ENCODE results near the gene NAALADL2.

Gene NAALADL2

DNA sequence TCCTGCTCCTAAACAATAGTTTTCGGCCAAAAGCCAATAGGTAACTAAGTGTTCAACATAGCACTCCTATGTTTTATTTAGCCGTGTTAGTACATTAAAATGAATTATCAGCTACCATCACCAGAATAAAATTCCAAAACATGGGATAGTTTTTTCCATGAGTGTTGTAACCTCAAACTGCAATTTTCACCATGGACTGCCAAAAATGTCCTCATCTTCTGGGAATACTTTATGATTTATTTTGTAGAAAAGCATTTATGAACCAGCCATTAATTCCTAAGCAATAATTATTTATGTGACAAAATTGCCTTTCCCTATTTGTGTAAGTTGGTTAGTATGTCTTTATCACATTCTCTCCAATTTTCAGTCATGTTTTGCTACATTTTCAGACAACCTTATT, 438.1 kb downstream of the NAALADL2 start:
- no peak for TF ChIP-seq EP300 (IDR thresholded peaks at IDR 0.05; ENCODE audit: borderline replicate concordance)
- TF ChIP-seq, protein P1, sequence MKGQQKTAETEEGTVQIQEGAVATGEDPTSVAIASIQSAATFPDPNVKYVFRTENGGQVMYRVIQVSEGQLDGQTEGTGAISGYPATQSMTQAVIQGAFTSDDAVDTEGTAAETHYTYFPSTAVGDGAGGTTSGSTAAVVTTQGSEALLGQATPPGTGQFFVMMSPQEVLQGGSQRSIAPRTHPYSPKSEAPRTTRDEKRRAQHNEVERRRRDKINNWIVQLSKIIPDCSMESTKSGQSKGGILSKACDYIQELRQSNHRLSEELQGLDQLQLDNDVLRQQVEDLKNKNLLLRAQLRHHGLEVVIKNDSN (IDR thresholded peaks at IDR 0.05) = no peak
- no peak for TF ChIP-seq NFIC (IDR thresholded peaks at IDR 0.05)
- no peak for TF ChIP-seq ZBTB7A (IDR thresholded peaks at IDR 0.05; ENCODE audit: low read depth)
- TF ChIP-seq CREB1 (IDR thresholded peaks at IDR 0.05; ENCODE audit: low read depth) = no peak
- no peak for TF ChIP-seq RAD21 (IDR thresholded peaks at IDR 0.05; ENCODE audit: low read depth)
- TF ChIP-seq EGR1 (IDR thresholded peaks at IDR 0.05) = no peak
- TF ChIP-seq, protein P2, sequence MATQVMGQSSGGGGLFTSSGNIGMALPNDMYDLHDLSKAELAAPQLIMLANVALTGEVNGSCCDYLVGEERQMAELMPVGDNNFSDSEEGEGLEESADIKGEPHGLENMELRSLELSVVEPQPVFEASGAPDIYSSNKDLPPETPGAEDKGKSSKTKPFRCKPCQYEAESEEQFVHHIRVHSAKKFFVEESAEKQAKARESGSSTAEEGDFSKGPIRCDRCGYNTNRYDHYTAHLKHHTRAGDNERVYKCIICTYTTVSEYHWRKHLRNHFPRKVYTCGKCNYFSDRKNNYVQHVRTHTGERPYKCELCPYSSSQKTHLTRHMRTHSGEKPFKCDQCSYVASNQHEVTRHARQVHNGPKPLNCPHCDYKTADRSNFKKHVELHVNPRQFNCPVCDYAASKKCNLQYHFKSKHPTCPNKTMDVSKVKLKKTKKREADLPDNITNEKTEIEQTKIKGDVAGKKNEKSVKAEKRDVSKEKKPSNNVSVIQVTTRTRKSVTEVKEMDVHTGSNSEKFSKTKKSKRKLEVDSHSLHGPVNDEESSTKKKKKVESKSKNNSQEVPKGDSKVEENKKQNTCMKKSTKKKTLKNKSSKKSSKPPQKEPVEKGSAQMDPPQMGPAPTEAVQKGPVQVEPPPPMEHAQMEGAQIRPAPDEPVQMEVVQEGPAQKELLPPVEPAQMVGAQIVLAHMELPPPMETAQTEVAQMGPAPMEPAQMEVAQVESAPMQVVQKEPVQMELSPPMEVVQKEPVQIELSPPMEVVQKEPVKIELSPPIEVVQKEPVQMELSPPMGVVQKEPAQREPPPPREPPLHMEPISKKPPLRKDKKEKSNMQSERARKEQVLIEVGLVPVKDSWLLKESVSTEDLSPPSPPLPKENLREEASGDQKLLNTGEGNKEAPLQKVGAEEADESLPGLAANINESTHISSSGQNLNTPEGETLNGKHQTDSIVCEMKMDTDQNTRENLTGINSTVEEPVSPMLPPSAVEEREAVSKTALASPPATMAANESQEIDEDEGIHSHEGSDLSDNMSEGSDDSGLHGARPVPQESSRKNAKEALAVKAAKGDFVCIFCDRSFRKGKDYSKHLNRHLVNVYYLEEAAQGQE (IDR thresholded peaks at IDR 0.05; ENCODE audit: low read depth) = no peak
- TF ChIP-seq TEAD4 (IDR thresholded peaks at IDR 0.05) = no peak
- TF ChIP-seq, protein P3, sequence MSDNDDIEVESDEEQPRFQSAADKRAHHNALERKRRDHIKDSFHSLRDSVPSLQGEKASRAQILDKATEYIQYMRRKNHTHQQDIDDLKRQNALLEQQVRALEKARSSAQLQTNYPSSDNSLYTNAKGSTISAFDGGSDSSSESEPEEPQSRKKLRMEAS (IDR thresholded peaks at IDR 0.05) = no peak
- TF ChIP-seq YY1 (IDR thresholded peaks at IDR 0.05; ENCODE audit: low read depth) = no peak
- no peak for TF ChIP-seq TAF1 (IDR thresholded peaks at IDR 0.05; ENCODE audit: low read depth)
- no peak for TF ChIP-seq CEBPB (IDR thresholded peaks at IDR 0.05)

DNA sequence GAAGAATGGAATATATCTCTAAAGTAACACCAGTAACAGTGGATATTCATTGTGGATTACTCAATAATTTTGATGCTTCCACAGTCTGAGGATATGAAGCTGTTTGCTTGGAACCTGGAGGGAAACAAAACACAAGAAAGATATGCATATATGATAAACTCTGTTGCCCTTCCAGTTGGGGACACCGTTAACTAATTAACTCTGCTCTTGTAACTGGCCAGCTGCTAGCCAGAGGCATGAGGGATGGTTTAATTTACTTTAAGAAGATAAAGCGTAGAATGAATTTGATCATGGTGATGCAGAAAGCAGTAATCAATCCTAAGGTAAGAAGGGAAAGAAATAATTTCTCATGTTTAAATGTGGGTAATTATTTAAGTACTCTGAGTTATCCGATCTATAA, 442.6 kb downstream of the NAALADL2 start:
- no peak for TF ChIP-seq YY1 (IDR thresholded peaks at IDR 0.05; ENCODE audit: low read depth)
- TF ChIP-seq, protein P1 (IDR thresholded peaks at IDR 0.05) = no peak
- TF ChIP-seq EP300 (IDR thresholded peaks at IDR 0.05; ENCODE audit: borderline replicate concordance) = no peak
- no peak for TF ChIP-seq ZBTB7A (IDR thresholded peaks at IDR 0.05; ENCODE audit: low read depth)
- TF ChIP-seq TEAD4 (IDR thresholded peaks at IDR 0.05) = no peak

- TF ChIP-seq, protein P3 (IDR thresholded peaks at IDR 0.05) = no peak
These were observed 445.3 kb downstream of the NAALADL2 start for GRCh38 chr3:175304404-175304803.

DNA sequence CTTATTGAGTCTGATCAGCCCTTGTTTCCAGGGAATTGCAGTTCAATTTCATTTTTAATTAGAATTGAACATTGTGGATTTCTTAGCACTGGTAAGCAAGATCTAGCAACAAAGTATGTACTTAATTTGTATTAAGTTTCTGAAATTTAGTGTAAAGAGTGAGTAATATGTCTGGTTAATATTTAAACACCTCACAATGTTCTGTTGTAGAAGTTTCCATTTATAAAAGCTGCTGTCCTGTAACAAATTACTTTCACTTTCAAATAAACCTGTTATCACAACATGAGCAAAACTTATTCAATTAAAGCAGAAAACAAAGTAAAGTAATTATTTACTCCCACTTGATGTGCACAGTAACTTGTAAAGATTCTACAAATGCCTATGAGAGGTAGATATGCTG, 448.5 kb downstream of the NAALADL2 start:
- no peak for TF ChIP-seq TAF1 (IDR thresholded peaks at IDR 0.05; ENCODE audit: low read depth)
- TF ChIP-seq, protein P1 (IDR thresholded peaks at IDR 0.05) = no peak
- TF ChIP-seq RAD21 (IDR thresholded peaks at IDR 0.05; ENCODE audit: low read depth) = no peak

GRCh38 chr3:175308097-175308496, 449.0 kb downstream of the NAALADL2 start:
- TF ChIP-seq EGR1 (IDR thresholded peaks at IDR 0.05) = no peak
- TF ChIP-seq, protein P2 (IDR thresholded peaks at IDR 0.05; ENCODE audit: low read depth) = no peak
- TF ChIP-seq CEBPB (IDR thresholded peaks at IDR 0.05) = no peak
- no peak for TF ChIP-seq FOXM1 (IDR thresholded peaks at IDR 0.05; ENCODE audit: borderline replicate concordance, low read depth)
- TF ChIP-seq, protein P3 (IDR thresholded peaks at IDR 0.05) = no peak
- TF ChIP-seq NFIC (IDR thresholded peaks at IDR 0.05) = no peak
- TF ChIP-seq, protein P1 (IDR thresholded peaks at IDR 0.05) = no peak
- no peak for TF ChIP-seq EP300 (IDR thresholded peaks at IDR 0.05; ENCODE audit: borderline replicate concordance)
- no peak for TF ChIP-seq YY1 (IDR thresholded peaks at IDR 0.05; ENCODE audit: low read depth)
- no peak for TF ChIP-seq ZBTB7A (IDR thresholded peaks at IDR 0.05; ENCODE audit: low read depth)
- no peak for TF ChIP-seq TEAD4 (IDR thresholded peaks at IDR 0.05)
- TF ChIP-seq TAF1 (IDR thresholded peaks at IDR 0.05; ENCODE audit: low read depth) = no peak
- no peak for TF ChIP-seq RAD21 (IDR thresholded peaks at IDR 0.05; ENCODE audit: low read depth)

- no peak for TF ChIP-seq FOXM1 (IDR thresholded peaks at IDR 0.05; ENCODE audit: borderline replicate concordance, low read depth)
- TF ChIP-seq, protein P2 (IDR thresholded peaks at IDR 0.05; ENCODE audit: low read depth) = no peak
- TF ChIP-seq ZBTB7A (IDR thresholded peaks at IDR 0.05; ENCODE audit: low read depth) = no peak
- no peak for TF ChIP-seq TCF12 (IDR thresholded peaks at IDR 0.05; ENCODE audit: low read depth)
- TF ChIP-seq TAF1 (IDR thresholded peaks at IDR 0.05; ENCODE audit: low read depth) = no peak
- TF ChIP-seq TEAD4 (IDR thresholded peaks at IDR 0.05) = no peak
- TF ChIP-seq EP300 (IDR thresholded peaks at IDR 0.05; ENCODE audit: borderline replicate concordance) = no peak
- TF ChIP-seq, protein P3 (IDR thresholded peaks at IDR 0.05) = no peak
These were observed 450.9 kb downstream of the NAALADL2 start for GRCh38 chr3:175310046-175310445.
